Heart left ventricle (tissue), 16 donors: ENCODE results near the gene SPAST. TPM values are rescaled to one million over a fixed set of nuclear protein-coding genes. Genes with fewer than 3 reads are reported as not detected.
A peak's percentile ranks its signal among the peaks of the same experiment; 100 is the strongest.
"Not testable (repeated sequence)": the region's sequence is repeated elsewhere in the genome, so short reads cannot be mapped to it uniquely, and the experiment has no call there.

Experiments
- ATAC-seq, 4 donors: fragments of 200-7000 bp; cut with Tn5 transposase; one replicate each; pipeline ENCODE4 v1.9.1; 2020 to 2022; ENCODE audit warnings: moderate library complexity in 4 of 4, mild to moderate bottlenecking in 3 of 4, moderate number of reproducible peaks in 1 of 4
- DNase-seq, 5 donors: peaks; one replicate each; pipeline ENCODE4 v3.0.0-alpha.2; 2020
- H3K27ac ChIP-seq, 12 donors: fragments of 200-600 bp; sonication (generic) in 4 of 12; one replicate each; pipeline versions ENCODE4 v1.5.0 to v1.8.0; 2016 to 2022; ENCODE audit warnings: mild to moderate bottlenecking in 2 of 12
- H3K27me3 ChIP-seq, 9 donors: fragments of 200-600 bp; sonication (generic) in 2 of 9; one replicate each; pipeline versions ENCODE4 v1.5.1 to v1.8.0; 2016 to 2022; ENCODE audit warnings: mild to moderate bottlenecking in 3 of 9
- H3K36me3 ChIP-seq, 9 donors: fragments of 200-600 bp; sonication (generic) in 2 of 9; one replicate each; pipeline versions ENCODE4 v1.5.0 to v1.8.0; 2018 to 2022; ENCODE audit warnings: mild to moderate bottlenecking in 2 of 9
- H3K4me1 ChIP-seq, 12 donors: fragments of 200-600 bp; sonication (generic) in 4 of 12; one replicate each; pipeline versions ENCODE4 v1.5.0 to v1.8.0; 2016 to 2022; ENCODE audit warnings: mild to moderate bottlenecking in 3 of 12
- H3K4me3 ChIP-seq, 12 donors: fragments of 200-600 bp; sonication (generic) in 4 of 12; one replicate each; pipeline versions ENCODE4 v1.5.0 to v1.8.0; 2017 to 2022; ENCODE audit warnings: mild to moderate bottlenecking in 9 of 12, moderate library complexity in 4 of 12
- H3K9me3 ChIP-seq, 12 donors: fragments of 200-600 bp; sonication (generic) in 4 of 12; one replicate each; pipeline versions ENCODE4 v1.5.0 to v1.8.0; 2016 to 2022; ENCODE audit warnings: mild to moderate bottlenecking in 1 of 12
- POLR2A ChIP-seq, 2 donors: fragments of 450-650 bp; IDR thresholded peaks; one replicate each; pipeline ENCODE4 v1.6.1; 2017; ENCODE audit warnings: antibody characterized with exemption in 2 of 2, mild to moderate bottlenecking in 2 of 2, moderate library complexity in 2 of 2
- WGBS, 4 donors: extraction: QIAGEN DNeasy Blood & Tissue Kit in 2 of 4; methylation state at CpG; one replicate each; pipeline versions ENCODE4 v1.1.5 to v1.1.7; 2013 to 2018; 5-methylcytosine and 5-hydroxymethylcytosine counted together
- intact Hi-C, 10 donors: fragments of 100-400 bp; cut with DNase I; formaldehyde crosslinking; loops; one replicate each; pipeline versions ENCODE4 v1.11.1 to v1.14.2; 2022
- polyA plus RNA-seq, 2 donors: library from polyadenylated mRNA; stranded (reverse); fragments of 200-250 nt; gene quantifications; one replicate each; pipeline ENCODE4 v1.2.3, GENCODE V29; 2013
- total RNA-seq, 9 donors: library from RNA; depleted of rRNA in 2 of 9; stranded (reverse); fragments of >200 nt in 2 of 9; fragmentation: NEBNext Ultra II Directional in 3 of 9; extraction: Animal tissue kit (Norgen Biotek cat#: 25700) in 3 of 9; gene quantifications; one replicate each; pipeline versions ENCODE4 v1.1.0 to v1.2.4, GENCODE V29; 2016 to 2023
- TF ChIP-seq, protein P1 (sequence below), 12 donors: fragments of 200-600 bp; sonication (generic) in 4 of 12; IDR thresholded peaks; one replicate each; pipeline versions ENCODE4 v1.5.0 to v1.8.0; 2018 to 2022; ENCODE audit warnings: antibody characterized with exemption in 12 of 12, mild to moderate bottlenecking in 5 of 12
- donor health status: ischemic (EF 13 %, LVEDD 7.1; RV severe dilation, severe dysfunction).
- donor health status: healthy with polysubstance abuse.
- donor health status: DM: no; HTN: yes; CAD: no.
- donor health status: DM: no; HTN: no; CAD: no.
- donor health status: ischemic (EF 25% LVEDD 6.9; RV normal size, moderate dysfunction).
- donor health status: ischemic (EF 25% LVEDD 5.7; RV mildly dilated, moderate dysfunction).
- donor health status: healthy.
- donor health status: DM: yes; HTN: yes; CAD: no.
- donor health status: ischemic (EF 35%, LVEDD 5.7; RV mildly dilated, moderate dysfunction).
- donor health status: nonischemic (EF 11% LVEDD 7.7; RV severe dilation, severe dysfunction).
- donor health status: DM: yes; HTN: yes; CAD: no.
- donor health status: PGD.
- donor health status: ischemic (EF 29% LVEDD 5.4; RV normal size, mild dysfunction).
- donor health status: nonischemic (EF 23%, LVEDD 6.1; RV moderate dilation, normal function).

Gene SPAST
- total and polyA plus RNA-seq, 11 donors = 2.6 to 13.2 (median 9.5) TPM

- intact Hi-C loops = loop anchor here in 6 of 10 donors (1.0 to 10.0 kb wide), 4 partner anchors 23 to 126 kb away; partner anchors contain the start of genes SPAST (in 5 of the 6) and SLC30A6 (in 2 of the 6)
- peaks cover 0 to 15% (median 9%) of the 10 kb centered on the region in 12 donors for H3K4me1 ChIP-seq
- peak within 1 kb of the TSS; percentile 65 to 98 (median 79) for H3K4me3 ChIP-seq
- no peaks in the 10 kb centered on the region for H3K9me3 ChIP-seq
- 0 to 3% (median 0%) methylated on average over 11 to 43 of the region's 43 CpGs for WGBS, 4 donors
- H3K27me3 ChIP-seq = no peaks in the 10 kb centered on the region
- H3K27ac ChIP-seq = peak within 1 kb of the TSS; percentile 13 to 90 (median 82)
- peaks cover 0 to 23% (median 6%) of the 10 kb centered on the region in 9 donors for H3K36me3 ChIP-seq
- peak; percentile 90 to 96 (median 95) for DNase-seq
- peak; percentile 97 to 99 (median 98) for ATAC-seq
- TF ChIP-seq POLR2A (IDR thresholded peaks at IDR 0.05) = peak in 1 of 2 donors; percentile 89
- TF ChIP-seq, protein P1, sequence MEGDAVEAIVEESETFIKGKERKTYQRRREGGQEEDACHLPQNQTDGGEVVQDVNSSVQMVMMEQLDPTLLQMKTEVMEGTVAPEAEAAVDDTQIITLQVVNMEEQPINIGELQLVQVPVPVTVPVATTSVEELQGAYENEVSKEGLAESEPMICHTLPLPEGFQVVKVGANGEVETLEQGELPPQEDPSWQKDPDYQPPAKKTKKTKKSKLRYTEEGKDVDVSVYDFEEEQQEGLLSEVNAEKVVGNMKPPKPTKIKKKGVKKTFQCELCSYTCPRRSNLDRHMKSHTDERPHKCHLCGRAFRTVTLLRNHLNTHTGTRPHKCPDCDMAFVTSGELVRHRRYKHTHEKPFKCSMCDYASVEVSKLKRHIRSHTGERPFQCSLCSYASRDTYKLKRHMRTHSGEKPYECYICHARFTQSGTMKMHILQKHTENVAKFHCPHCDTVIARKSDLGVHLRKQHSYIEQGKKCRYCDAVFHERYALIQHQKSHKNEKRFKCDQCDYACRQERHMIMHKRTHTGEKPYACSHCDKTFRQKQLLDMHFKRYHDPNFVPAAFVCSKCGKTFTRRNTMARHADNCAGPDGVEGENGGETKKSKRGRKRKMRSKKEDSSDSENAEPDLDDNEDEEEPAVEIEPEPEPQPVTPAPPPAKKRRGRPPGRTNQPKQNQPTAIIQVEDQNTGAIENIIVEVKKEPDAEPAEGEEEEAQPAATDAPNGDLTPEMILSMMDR (IDR thresholded peaks at IDR 0.05) = peak in 3 of 12 donors; percentile 6 to 21 (median 15)
Measured at GRCh38 chr2:32039447-32040219, 23.7 kb upstream of the SPAST start, which contains the start of gene DPY30. Gene DPY30 (minus strand): TSS chr2:32039805. CDS start chr2:32039456, 349 bp downstream.

DNA sequence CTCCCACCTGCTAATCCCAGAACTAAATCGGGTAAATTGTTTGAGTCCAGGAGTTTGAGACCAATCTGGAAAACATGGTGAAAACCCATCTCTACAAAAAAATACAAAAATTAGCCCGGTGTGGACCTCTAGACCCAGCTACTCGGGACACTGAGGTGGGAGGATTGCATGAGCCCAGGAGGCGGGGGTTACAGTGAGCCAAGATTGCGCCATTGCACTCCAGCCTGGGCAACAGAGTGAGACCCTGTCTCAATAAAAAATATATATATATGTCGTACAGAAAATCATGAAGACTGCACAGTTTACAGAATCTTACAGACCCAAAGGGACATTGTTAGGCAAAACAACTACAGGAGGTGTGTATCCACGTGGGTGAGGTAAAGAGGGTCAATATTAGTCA, 19.8 kb upstream of the SPAST start:
- no peaks in the 10 kb centered on the region for H3K36me3 ChIP-seq
- intact Hi-C loops = no loop called here
- H3K4me3 ChIP-seq = no peak overlapping the region
- H3K4me1 ChIP-seq = peaks cover 0 to 13% (median 7%) of the 10 kb centered on the region in 12 donors
- 78 to 87% (median 83%) methylated on average over 7 of the region's 7 CpGs for WGBS, 4 donors
- H3K27me3 ChIP-seq = no peaks in the 10 kb centered on the region
- no peaks in the 10 kb centered on the region for H3K9me3 ChIP-seq
- no peak overlapping the region for H3K27ac ChIP-seq
- ATAC-seq = no peak
- no peak for DNase-seq
- TF ChIP-seq POLR2A (IDR thresholded peaks at IDR 0.05) = no peak
- TF ChIP-seq, protein P1 (IDR thresholded peaks at IDR 0.05) = no peak

DNA sequence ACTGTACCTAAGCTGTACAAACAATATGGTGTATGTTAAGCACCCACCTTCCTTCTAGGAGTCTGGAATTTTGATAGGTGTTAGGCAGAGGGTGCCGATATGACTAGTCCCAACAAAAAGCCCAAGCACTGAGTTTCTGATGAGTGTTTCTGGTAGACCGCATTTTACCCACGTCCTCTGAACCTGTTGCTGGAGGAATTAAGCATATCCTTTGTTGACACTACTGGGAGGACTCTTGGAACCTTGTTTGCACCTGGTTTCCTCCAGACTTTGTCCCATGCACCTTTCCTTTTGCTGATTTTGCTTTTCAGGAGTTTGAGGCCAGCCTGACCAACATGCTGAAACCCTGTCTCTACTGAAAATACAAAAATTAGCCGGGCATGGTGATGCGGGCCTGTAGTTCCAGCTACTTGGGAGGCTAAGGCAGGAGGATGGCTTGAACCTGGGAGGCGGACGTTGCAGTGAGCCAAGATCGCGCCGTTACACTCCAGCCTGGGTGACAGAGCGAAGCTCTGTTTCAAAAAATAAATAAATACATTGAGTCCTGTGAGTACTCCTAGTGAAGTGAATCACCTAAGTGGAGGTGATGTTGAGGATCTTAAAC, 11.4 kb upstream of the SPAST start:
- 91 to 96% (median 94%) methylated on average over 11 of the region's 11 CpGs for WGBS, 4 donors
- Histone ChIP-seq H3K4me3 (no peak overlapping the region), H3K9me3 (no peaks in the 10 kb centered on the region), H3K27ac (no peak overlapping the region), H3K36me3 (no peaks in the 10 kb centered on the region), H3K4me1 (no peaks in the 10 kb centered on the region), H3K27me3 (no peaks in the 10 kb centered on the region)
- TF ChIP-seq, protein P1 (IDR thresholded peaks at IDR 0.05) = no peak
- TF ChIP-seq POLR2A (IDR thresholded peaks at IDR 0.05) = no peak
- intact Hi-C loops = no loop called here
- ATAC-seq (no peak), DNase-seq (no peak)

- 62 to 81% (median 71%) methylated on average over 3 of the region's 3 CpGs for WGBS, 4 donors
- H3K9me3 ChIP-seq, DNase-seq, ATAC-seq, H3K4me3 ChIP-seq, intact Hi-C loops, H3K27me3 ChIP-seq, H3K27ac ChIP-seq, H3K4me1 ChIP-seq, H3K36me3 ChIP-seq: not testable (repeated sequence)
Measured at GRCh38 chr2:32054583-32054982, 8.8 kb upstream of the SPAST start.
